Mucosa of descending colon (tissue), 3 donors: ENCODE data around the gene DDX56. TPM values are rescaled to one million over a fixed set of nuclear protein-coding genes. Genes with fewer than 3 reads are reported as not detected.

Experiments used
- ATAC-seq: fragments of 200-7000 bp; cut with Tn5 transposase; one replicate; pipeline ENCODE4 v1.9.1; 2020; ENCODE audit warnings: mild to moderate bottlenecking, moderate library complexity
- DNase-seq, 3 donors: peaks; one replicate each; pipeline ENCODE4 v3.0.0-alpha.2; 2020
- H3K36me3 ChIP-seq: fragments of 200-600 bp; one replicate; pipeline ENCODE4 v1.8.0; 2021; ENCODE audit warnings: low read depth, mild to moderate bottlenecking
- H3K4me1 ChIP-seq: fragments of 200-600 bp; one replicate; pipeline ENCODE4 v1.8.0; 2021; ENCODE audit warnings: low read depth, mild to moderate bottlenecking
- H3K4me3 ChIP-seq: fragments of 200-600 bp; one replicate; pipeline ENCODE4 v1.8.0; 2021; ENCODE audit warnings: mild to moderate bottlenecking
- H3K9me3 ChIP-seq: fragments of 200-600 bp; one replicate; pipeline ENCODE4 v1.8.0; 2021; ENCODE audit warnings: mild to moderate bottlenecking
- CTCF ChIP-seq: fragments of 200-600 bp; IDR thresholded peaks from one replicate; pipeline ENCODE4 v1.8.0; 2022; ENCODE audit warnings: antibody characterized with exemption, mild to moderate bottlenecking
- intact Hi-C, 2 donors: fragments of 100-400 bp; cut with DNase I in 1 of 2; cut with micrococcal nuclease in 1 of 2; formaldehyde crosslinking; loops; one replicate each; pipeline versions ENCODE4 v1.11.0 to v1.11.1; 2022; cut with DNase I, micrococcal nuclease
- total RNA-seq, 3 donors: library from RNA; stranded (reverse); fragmentation: NEBNext Ultra II Directional in 2 of 3; extraction: Animal tissue kit (Norgen Biotek cat#: 25700) in 2 of 3; gene quantifications; one replicate each; pipeline versions ENCODE4 v1.2.1 to v1.2.4, GENCODE V29; 2021 to 2023
- donor health status: DM: no; HTN: no; CAD: no; lungs with moderate emphysema.
- donor health status: DM: no; HTN: no; CAD: no.
- donor health status: DM: no; HTN: yes; CAD: no.

The DDX56 gene
- total RNA-seq, 3 donors from 2014 or later = 50.7 to 60.6 (median 60.0) TPM

GRCh38 chr7:44576228-44576627 is 2.5 kb upstream of the DDX56 start:
- intact Hi-C loops = no loop called here
- Histone ChIP-seq H3K4me1 (peaks cover 26% of the 10 kb centered on the region), H3K36me3 (peaks cover 5% of the 10 kb centered on the region), H3K4me3 (no peak overlapping the region), H3K9me3 (no peaks in the 10 kb centered on the region)
- TF ChIP-seq CTCF = no peak
- DNase-seq (no peak), ATAC-seq (no peak)

- H3K4me1 ChIP-seq = peaks cover 15% of the 10 kb centered on the region
- DNase-seq = no peak
- TF ChIP-seq CTCF = no peak
- intact Hi-C loops = no loop called here
- ATAC-seq = no peak
- H3K36me3 ChIP-seq = peaks cover 9% of the 10 kb centered on the region
- H3K9me3 ChIP-seq = no peaks in the 10 kb centered on the region
- no peak overlapping the region for H3K4me3 ChIP-seq
These were observed 1.3 kb upstream of the DDX56 start for GRCh38 chr7:44575054-44575453.

- Histone ChIP-seq H3K36me3 (peaks cover 7% of the 10 kb centered on the region), H3K4me1 (peaks cover 15% of the 10 kb centered on the region), H3K9me3 (no peaks in the 10 kb centered on the region), H3K4me3 (peak overlapping the region; percentile 74)
- intact Hi-C loops = no loop called here
- DNase-seq (no peak), ATAC-seq (no peak)
- no peak for TF ChIP-seq CTCF
These were observed 672 bp upstream of the DDX56 start for GRCh38 chr7:44574287-44574872.

- no peak for TF ChIP-seq CTCF
- ATAC-seq (no peak), DNase-seq (no peak)
- no peak overlapping the region for H3K4me3 ChIP-seq
- peaks cover 15% of the 10 kb centered on the region for H3K4me1 ChIP-seq
- intact Hi-C loops = no loop called here
- no peaks in the 10 kb centered on the region for H3K9me3 ChIP-seq
- H3K36me3 ChIP-seq = peaks cover 3% of the 10 kb centered on the region
These were observed 937 bp downstream of the DDX56 start for GRCh38 chr7:44572771-44573170.

GRCh38 chr7:44569959-44570358 is 3.7 kb downstream of the DDX56 start:
- DNase-seq = no peak
- peaks cover 3% of the 10 kb centered on the region for H3K36me3 ChIP-seq
- TF ChIP-seq CTCF = no peak
- H3K4me3 ChIP-seq = no peak overlapping the region
- H3K4me1 ChIP-seq = peaks cover 15% of the 10 kb centered on the region
- no peaks in the 10 kb centered on the region for H3K9me3 ChIP-seq
- intact Hi-C loops = loop anchor here in 1 of 2 donors (10.0 kb wide), 1 partner anchor 325 kb away; no protein-coding TSS in a partner anchor
- ATAC-seq = no peak
